A673 (cell line): ENCODE results near the gene DDX21.
"Not testable (repeated sequence)": the region's sequence is repeated elsewhere in the genome, so short reads cannot be mapped to it uniquely, and the experiment has no call there.

Source experiments
- EZH2 ChIP-seq: fragments of 200-600 bp; sonication (generic); IDR thresholded peaks from 2 replicates; pipeline ENCODE4 v1.6.1; 2017; ENCODE audit warnings: borderline replicate concordance, low read depth, mild to moderate bottlenecking, mixed read lengths, antibody characterized with exemption, low read length; ENCODE audit not compliant: poor library complexity, severe bottlenecking
- TF ChIP-seq, protein P1 (sequence below): fragments of 300-800, 200-600 bp; sonication (generic); conservative IDR thresholded peaks from 2 replicates; pipeline ENCODE4 v1.5.1; 2017; ENCODE audit warnings: low read depth, mild to moderate bottlenecking, antibody characterized with exemption, low read length, moderate library complexity, mixed read lengths

DNA sequence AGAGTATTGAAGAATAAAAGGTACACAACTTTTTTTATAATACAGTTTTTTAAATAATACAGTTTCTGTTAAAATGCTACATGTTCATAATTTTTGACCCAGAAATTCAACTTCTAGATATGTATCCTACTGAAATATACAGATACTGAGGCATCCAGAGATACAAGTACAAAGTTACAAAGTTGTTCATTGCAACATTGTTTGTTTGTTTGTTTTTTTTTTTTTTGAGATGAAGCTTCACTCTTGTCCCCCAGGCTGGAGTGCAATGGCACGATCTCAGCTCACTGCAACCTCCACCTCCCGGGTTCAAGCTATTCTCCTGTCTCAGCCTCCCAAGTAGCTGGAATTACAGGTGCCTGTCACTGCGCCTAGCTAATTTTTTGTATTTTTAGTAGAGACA is 23.1 kb upstream of the DDX21 start:
- TF ChIP-seq EZH2: not testable (repeated sequence)
- TF ChIP-seq, protein P1, sequence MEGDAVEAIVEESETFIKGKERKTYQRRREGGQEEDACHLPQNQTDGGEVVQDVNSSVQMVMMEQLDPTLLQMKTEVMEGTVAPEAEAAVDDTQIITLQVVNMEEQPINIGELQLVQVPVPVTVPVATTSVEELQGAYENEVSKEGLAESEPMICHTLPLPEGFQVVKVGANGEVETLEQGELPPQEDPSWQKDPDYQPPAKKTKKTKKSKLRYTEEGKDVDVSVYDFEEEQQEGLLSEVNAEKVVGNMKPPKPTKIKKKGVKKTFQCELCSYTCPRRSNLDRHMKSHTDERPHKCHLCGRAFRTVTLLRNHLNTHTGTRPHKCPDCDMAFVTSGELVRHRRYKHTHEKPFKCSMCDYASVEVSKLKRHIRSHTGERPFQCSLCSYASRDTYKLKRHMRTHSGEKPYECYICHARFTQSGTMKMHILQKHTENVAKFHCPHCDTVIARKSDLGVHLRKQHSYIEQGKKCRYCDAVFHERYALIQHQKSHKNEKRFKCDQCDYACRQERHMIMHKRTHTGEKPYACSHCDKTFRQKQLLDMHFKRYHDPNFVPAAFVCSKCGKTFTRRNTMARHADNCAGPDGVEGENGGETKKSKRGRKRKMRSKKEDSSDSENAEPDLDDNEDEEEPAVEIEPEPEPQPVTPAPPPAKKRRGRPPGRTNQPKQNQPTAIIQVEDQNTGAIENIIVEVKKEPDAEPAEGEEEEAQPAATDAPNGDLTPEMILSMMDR: not testable (repeated sequence)
